A673 (cell line): ENCODE results near the gene PEX12. TPM values are rescaled to one million over a fixed set of nuclear protein-coding genes. Genes with fewer than 3 reads are reported as not detected.
"Not testable (repeated sequence)": the region's sequence is repeated elsewhere in the genome, so short reads cannot be mapped to it uniquely, and the experiment has no call there.

Experiments used
- BruUV-seq: library from RNA; stranded (reverse); fragments of 400-500 nt; replicated peaks from 2 replicates; lab custom pipeline; 2021; lab: Mats Ljungman, UMichigan
- CTCF ChIA-PET: fragments of 300-600 bp; sonication (Branson Sonifier 250); formaldehyde crosslinking; loops from one replicate; lab custom pipeline; 2022; ENCODE audit warnings: antibody characterized with exemption; lab: Charles Lee
- POLR2A ChIA-PET: fragments of 300-600 bp; sonication (Branson Sonifier 250); formaldehyde crosslinking; loops from one replicate; lab custom pipeline; 2022; ENCODE audit warnings: antibody characterized with exemption; ENCODE audit not compliant: low non-redundant PET; lab: Charles Lee
- DNase-seq: peaks from one replicate; pipeline ENCODE4 v3.0.0-alpha.2; 2015; ENCODE audit warnings: low spot score
- H3K27ac ChIP-seq: fragments of 200-600 bp; sonication (generic); 2 replicates; pipeline ENCODE4 v1.5.1; 2016; ENCODE audit warnings: mixed run types, low read depth, mild to moderate bottlenecking, mixed read lengths, antibody characterized with exemption, low read length; ENCODE audit not compliant: poor library complexity, severe bottlenecking
- H3K27me3 ChIP-seq: fragments of 200-600 bp; sonication (generic); replicated peaks from 2 replicates; pipeline ENCODE4 v1.6.1; 2017; ENCODE audit warnings: mixed run types, low read depth, mild to moderate bottlenecking, mixed read lengths, antibody characterized with exemption, low read length; ENCODE audit not compliant: insufficient read depth, poor library complexity
- H3K36me3 ChIP-seq: fragments of 200-600 bp; sonication (generic); 2 replicates; pipeline ENCODE4 v1.6.1; 2016; ENCODE audit warnings: mixed run types, mild to moderate bottlenecking, mixed read lengths, antibody characterized with exemption, low read length; ENCODE audit not compliant: insufficient read depth, poor library complexity, severe bottlenecking
- H3K4me1 ChIP-seq: fragments of 200-600 bp; sonication (generic); 2 replicates; pipeline ENCODE4 v1.6.1; 2017; ENCODE audit warnings: mixed run types, mild to moderate bottlenecking, mixed read lengths, antibody characterized with exemption, low read length; ENCODE audit not compliant: insufficient read depth, poor library complexity, severe bottlenecking
- H3K4me3 ChIP-seq: fragments of 200-600 bp; sonication (generic); 2 replicates; pipeline ENCODE4 v1.5.1; 2016; ENCODE audit warnings: low read depth, mixed run types, mild to moderate bottlenecking, mixed read lengths, low read length; ENCODE audit not compliant: poor library complexity, severe bottlenecking
- H3K9me3 ChIP-seq: fragments of 200-600 bp; sonication (generic); 2 replicates; pipeline ENCODE4 v1.6.1; 2016; ENCODE audit warnings: mixed run types, low read depth, mild to moderate bottlenecking, mixed read lengths, antibody characterized with exemption, low read length; ENCODE audit not compliant: poor library complexity, severe bottlenecking
- EZH2 ChIP-seq: fragments of 200-600 bp; sonication (generic); IDR thresholded peaks from 2 replicates; pipeline ENCODE4 v1.6.1; 2017; ENCODE audit warnings: borderline replicate concordance, low read depth, mild to moderate bottlenecking, mixed read lengths, antibody characterized with exemption, low read length; ENCODE audit not compliant: poor library complexity, severe bottlenecking
- intact Hi-C: fragments of 100-400 bp; cut with micrococcal nuclease; formaldehyde crosslinking; loops from one replicate; pipeline ENCODE4 v1.10.0; 2022; ENCODE audit not compliant: unreplicated experiment
- total RNA-seq: library from RNA; stranded (reverse); gene quantifications from 2 replicates; pipeline ENCODE4 v1.2.3, GENCODE V29; 2021
- TF ChIP-seq, protein P1 (sequence below): fragments of 300-800, 200-600 bp; sonication (generic); conservative IDR thresholded peaks from 2 replicates; pipeline ENCODE4 v1.5.1; 2017; ENCODE audit warnings: low read depth, mild to moderate bottlenecking, antibody characterized with exemption, low read length, moderate library complexity, mixed read lengths

The PEX12 gene
- total RNA-seq, 1 experiment from 2014 or later, result 3.2 TPM

DNA sequence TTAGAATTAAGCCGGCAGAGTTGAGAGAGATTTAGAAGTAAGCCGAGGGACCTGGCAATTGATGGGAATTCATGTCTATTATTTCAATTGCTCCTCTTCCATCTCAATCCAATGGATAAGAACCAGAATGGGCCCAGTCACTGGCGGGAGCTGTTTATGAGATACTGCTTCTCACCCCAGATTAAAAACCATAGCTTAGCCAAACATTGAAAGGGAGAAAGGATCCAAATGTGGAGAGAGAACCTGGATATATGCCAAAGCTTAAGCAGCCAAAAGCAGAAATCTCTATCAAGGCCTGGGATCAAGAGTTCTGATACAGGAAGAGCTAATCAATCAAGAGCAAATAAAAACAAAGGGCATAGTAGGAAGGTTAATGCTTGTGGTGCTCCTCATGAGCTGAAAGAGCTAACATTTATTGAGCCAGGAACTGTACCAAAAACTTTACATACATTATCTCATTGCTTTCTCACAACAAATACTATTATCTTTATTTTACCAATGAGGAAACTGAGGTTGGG, 43.7 kb downstream of the PEX12 start:
- no peak for DNase-seq
- Histone ChIP-seq H3K9me3 (no peaks in the 10 kb centered on the region), H3K36me3 (no peaks in the 10 kb centered on the region), H3K27ac (no peak overlapping the region), H3K4me3 (no peak overlapping the region), H3K4me1 (peaks cover 20% of the 10 kb centered on the region), H3K27me3 (no peaks in the 10 kb centered on the region)
- intact Hi-C loops, result loop anchor here (5.0 kb wide), 2 partner anchors 102 to 162 kb away; partner anchors contain the start of genes SLFN11 and SLFN12
- ChIA-PET POLR2A (interaction anchor here (0.5 kb wide), 1 partner anchor 161 kb away, joined by 3 read pairs; no protein-coding TSS in a partner anchor), CTCF (no interaction called here)
- TF ChIP-seq EZH2, result no peak
- TF ChIP-seq, protein P1, sequence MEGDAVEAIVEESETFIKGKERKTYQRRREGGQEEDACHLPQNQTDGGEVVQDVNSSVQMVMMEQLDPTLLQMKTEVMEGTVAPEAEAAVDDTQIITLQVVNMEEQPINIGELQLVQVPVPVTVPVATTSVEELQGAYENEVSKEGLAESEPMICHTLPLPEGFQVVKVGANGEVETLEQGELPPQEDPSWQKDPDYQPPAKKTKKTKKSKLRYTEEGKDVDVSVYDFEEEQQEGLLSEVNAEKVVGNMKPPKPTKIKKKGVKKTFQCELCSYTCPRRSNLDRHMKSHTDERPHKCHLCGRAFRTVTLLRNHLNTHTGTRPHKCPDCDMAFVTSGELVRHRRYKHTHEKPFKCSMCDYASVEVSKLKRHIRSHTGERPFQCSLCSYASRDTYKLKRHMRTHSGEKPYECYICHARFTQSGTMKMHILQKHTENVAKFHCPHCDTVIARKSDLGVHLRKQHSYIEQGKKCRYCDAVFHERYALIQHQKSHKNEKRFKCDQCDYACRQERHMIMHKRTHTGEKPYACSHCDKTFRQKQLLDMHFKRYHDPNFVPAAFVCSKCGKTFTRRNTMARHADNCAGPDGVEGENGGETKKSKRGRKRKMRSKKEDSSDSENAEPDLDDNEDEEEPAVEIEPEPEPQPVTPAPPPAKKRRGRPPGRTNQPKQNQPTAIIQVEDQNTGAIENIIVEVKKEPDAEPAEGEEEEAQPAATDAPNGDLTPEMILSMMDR, result no peak
- BruUV-seq, result no TSS peak

DNA sequence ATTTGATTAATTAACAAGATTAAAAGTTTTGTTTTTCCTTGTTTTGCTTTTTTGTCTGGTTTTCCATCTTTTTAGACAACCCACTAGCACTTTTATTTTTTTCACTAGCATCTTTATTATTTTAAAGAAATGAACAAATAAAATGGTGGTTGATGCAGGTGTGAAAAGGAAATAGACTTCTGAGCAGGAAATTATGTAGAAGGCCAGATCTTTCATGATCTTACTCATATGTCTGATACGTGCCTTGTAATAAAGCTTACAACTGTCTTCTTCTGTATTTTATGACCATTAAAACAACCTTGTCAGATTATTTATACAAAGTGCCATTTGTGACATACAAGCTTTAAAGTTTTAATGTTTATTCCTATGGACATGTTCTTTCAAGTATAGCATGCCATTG, 47.2 kb downstream of the PEX12 start:
- BruUV-seq, result no TSS peak

DNA sequence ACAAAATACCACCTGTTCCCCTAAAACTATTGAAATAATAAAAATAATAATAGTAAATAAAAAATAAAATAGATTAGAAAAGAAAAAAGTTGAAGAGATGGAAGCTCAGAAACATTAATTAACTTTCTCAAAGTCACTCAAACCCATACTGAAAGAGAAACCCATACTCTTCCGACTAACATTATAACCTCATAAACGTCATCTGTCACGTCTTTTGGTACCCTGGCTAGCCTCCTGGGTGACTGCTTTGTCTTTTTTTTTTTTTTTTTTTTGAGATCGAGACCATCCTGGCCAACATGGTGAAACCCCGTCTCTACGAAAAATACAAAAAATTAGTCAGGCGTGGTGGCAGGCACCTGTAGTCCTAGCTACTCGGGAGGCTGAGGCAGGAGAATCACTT, 48.5 kb downstream of the PEX12 start:
- DNase-seq, result no peak
- TF ChIP-seq, protein P1, result no peak
- no peak for TF ChIP-seq EZH2
- ChIA-PET CTCF (no interaction called here), POLR2A (no interaction called here)
- BruUV-seq, result no TSS peak
- H3K27me3 ChIP-seq, result no peaks in the 10 kb centered on the region
- intact Hi-C loops, result loop anchor here (5.0 kb wide), 2 partner anchors 98 to 158 kb away; partner anchors contain the start of genes SLFN11 and SLFN12
- H3K4me1 ChIP-seq, result peaks cover 11% of the 10 kb centered on the region
- H3K4me3 ChIP-seq, result no peak overlapping the region
- H3K27ac ChIP-seq, result no peak overlapping the region
- H3K36me3 ChIP-seq, result no peaks in the 10 kb centered on the region
- H3K9me3 ChIP-seq, result no peaks in the 10 kb centered on the region

More for the DNA sequence above, 47.2 kb downstream of the PEX12 start:
- intact Hi-C loops, result loop anchor here (5.0 kb wide), 2 partner anchors 99 to 159 kb away; partner anchors contain the start of genes SLFN11 and SLFN12
- ChIA-PET CTCF (no interaction called here), POLR2A (interaction anchor here (0.6 kb wide), 1 partner anchor 395 kb away, joined by 3 read pairs; no protein-coding TSS in a partner anchor)
- Histone ChIP-seq H3K27me3 (no peaks in the 10 kb centered on the region), H3K36me3 (no peaks in the 10 kb centered on the region), H3K4me3 (no peak overlapping the region), H3K27ac (no peak overlapping the region), H3K9me3 (no peaks in the 10 kb centered on the region), H3K4me1 (peaks cover 11% of the 10 kb centered on the region)
- DNase-seq, result no peak
- TF ChIP-seq EZH2, result no peak
- TF ChIP-seq, protein P1, result no peak

DNA sequence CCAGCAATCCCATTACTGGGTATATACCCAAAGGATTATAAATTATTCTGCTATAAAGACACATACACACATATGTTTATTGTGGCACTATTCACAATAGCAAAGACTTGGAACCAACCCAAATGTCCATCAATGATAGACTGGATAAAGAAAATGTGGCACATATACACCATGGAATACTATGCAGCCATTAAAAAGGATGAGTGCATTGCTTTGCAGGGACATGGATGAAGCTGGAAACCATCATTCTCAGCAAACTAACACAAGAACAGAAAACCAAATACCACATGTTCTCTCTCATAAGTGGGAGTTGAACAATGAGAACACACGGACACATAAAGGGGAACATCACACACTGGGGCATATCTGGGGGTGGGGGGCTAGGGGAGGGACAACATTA, 49.0 kb downstream of the PEX12 start:
- CTCF ChIA-PET, H3K4me3 ChIP-seq, intact Hi-C loops, H3K4me1 ChIP-seq, H3K27ac ChIP-seq, BruUV-seq, DNase-seq, POLR2A ChIA-PET, H3K36me3 ChIP-seq, H3K9me3 ChIP-seq, H3K27me3 ChIP-seq: not testable (repeated sequence)
